Measurements from ENCODE around the gene FOXC2. TPM values are rescaled to one million over a fixed set of nuclear protein-coding genes. Genes with fewer than 3 reads are reported as not detected.

The FOXC2 gene
- total and polyA plus RNA-seq, 2 donors (not counting 1 experiment from before 2014, with no cell fraction given): 0.50 to 1.1 TPM

- no peak overlapping the region for H3K4me3 ChIP-seq (replicated peaks in 1 of 4; ENCODE audit: control extremely low read depth in 1 of 4, insufficient read depth in 1 of 4, low read depth in 3 of 4, low read length in 4 of 4)
- no peaks in the 10 kb centered on the region for H3K27me3 ChIP-seq (ENCODE audit: control insufficient read depth, insufficient read depth, low read length)
- no peak overlapping the region for H2AFZ ChIP-seq (ENCODE audit: low read length)
These were observed 44.3 kb downstream of the FOXC2 start for GRCh38 chr16:86610779-86611524.

GRCh38 chr16:86611525-86611855, 44.9 kb downstream of the FOXC2 start:
- TF ChIP-seq CTCF (conservative IDR thresholded peaks at IDR 0.05 in 1 of 2, IDR thresholded peaks at IDR 0.05 in 1 of 2; ENCODE audit: low read depth in 1 of 2, low read length in 2 of 2) (no peak), EZH2 (IDR thresholded peaks at IDR 0.05; ENCODE audit: low read length, missing control alignments) (no peak)
- DNase-seq (ENCODE audit: low read depth in 2 of 2): peak in 1 of 2 donors; percentile 98
- Histone ChIP-seq H3K27me3 (ENCODE audit: control insufficient read depth, insufficient read depth, low read length) (no peaks in the 10 kb centered on the region), H3K4me1 (ENCODE audit: control insufficient read depth, extremely low read depth, insufficient read depth, low read length) (peaks cover 32% of the 10 kb centered on the region), H3K79me2 (ENCODE audit: control insufficient read depth, insufficient read depth, low read length) (no peaks in the 10 kb centered on the region), H3K36me3 (ENCODE audit: control insufficient read depth, insufficient read depth, low read length) (no peaks in the 10 kb centered on the region), H3K4me3 (replicated peaks in 1 of 4; ENCODE audit: control extremely low read depth in 1 of 4, insufficient read depth in 1 of 4, low read depth in 3 of 4, low read length in 4 of 4) (no peak overlapping the region), H3K9ac (ENCODE audit: insufficient read depth, low read length) (peak overlapping the region; percentile 24), H4K20me1 (ENCODE audit: control insufficient read depth, extremely low read depth, insufficient read depth, low read length) (no peaks in the 10 kb centered on the region), H3K4me2 (ENCODE audit: extremely low read depth, insufficient read depth, low read length) (peak overlapping the region; percentile 30), H3K27ac (ENCODE audit: insufficient read depth, low read length) (peak overlapping the region; percentile 44), H3K9me3 (ENCODE audit: control insufficient read depth, insufficient read depth, low read depth, low read length) (no peaks in the 10 kb centered on the region), H2AFZ (ENCODE audit: low read length) (no peak overlapping the region)

More at GRCh38 chr16:86610779-86611524, 44.3 kb downstream of the FOXC2 start:
- no peak for DNase-seq (ENCODE audit: low read depth in 2 of 2)
- TF ChIP-seq EZH2 (IDR thresholded peaks at IDR 0.05; ENCODE audit: low read length, missing control alignments) (no peak), CTCF (conservative IDR thresholded peaks at IDR 0.05 in 1 of 2, IDR thresholded peaks at IDR 0.05 in 1 of 2; ENCODE audit: low read depth in 1 of 2, low read length in 2 of 2) (no peak)
- Histone ChIP-seq H3K4me1 (ENCODE audit: control insufficient read depth, extremely low read depth, insufficient read depth, low read length) (peaks cover 32% of the 10 kb centered on the region), H3K79me2 (ENCODE audit: control insufficient read depth, insufficient read depth, low read length) (no peaks in the 10 kb centered on the region), H3K27ac (ENCODE audit: insufficient read depth, low read length) (peak overlapping the region; percentile 44), H3K4me2 (ENCODE audit: extremely low read depth, insufficient read depth, low read length) (peak overlapping the region; percentile 30), H3K9me3 (ENCODE audit: control insufficient read depth, insufficient read depth, low read depth, low read length) (no peaks in the 10 kb centered on the region), H3K9ac (ENCODE audit: insufficient read depth, low read length) (peak overlapping the region; percentile 24), H3K36me3 (ENCODE audit: control insufficient read depth, insufficient read depth, low read length) (no peaks in the 10 kb centered on the region), H4K20me1 (ENCODE audit: control insufficient read depth, extremely low read depth, insufficient read depth, low read length) (no peaks in the 10 kb centered on the region)

DNA sequence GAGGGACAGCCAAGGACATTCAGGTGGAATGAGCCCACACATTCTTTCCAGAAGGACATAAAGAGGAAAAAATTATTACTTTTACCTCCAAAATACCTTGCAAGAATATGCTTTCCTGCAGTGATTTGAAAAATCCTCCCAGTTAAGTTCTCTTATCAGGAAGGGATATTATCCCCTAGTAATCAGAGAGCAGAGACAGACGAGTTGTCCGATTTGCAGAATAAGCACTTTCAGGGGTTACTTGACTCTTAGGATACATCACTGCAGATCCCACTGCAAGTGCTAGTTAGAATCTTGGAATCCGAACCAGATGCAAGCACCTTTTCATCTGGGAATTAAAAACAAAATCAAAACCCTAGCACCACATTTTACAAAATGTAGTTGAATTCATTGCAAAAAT, 45.3 kb downstream of the FOXC2 start:
- H2AFZ ChIP-seq (ENCODE audit: low read length): no peak overlapping the region
- TF ChIP-seq EZH2 (IDR thresholded peaks at IDR 0.05; ENCODE audit: low read length, missing control alignments): no peak
- no peak for TF ChIP-seq CTCF (conservative IDR thresholded peaks at IDR 0.05 in 1 of 2, IDR thresholded peaks at IDR 0.05 in 1 of 2; ENCODE audit: low read depth in 1 of 2, low read length in 2 of 2)

More for the DNA sequence above, 45.3 kb downstream of the FOXC2 start:
- Histone ChIP-seq H3K9ac (ENCODE audit: insufficient read depth, low read length) (no peak overlapping the region), H3K27me3 (ENCODE audit: control insufficient read depth, insufficient read depth, low read length) (no peaks in the 10 kb centered on the region), H3K9me3 (ENCODE audit: control insufficient read depth, insufficient read depth, low read depth, low read length) (no peaks in the 10 kb centered on the region), H3K36me3 (ENCODE audit: control insufficient read depth, insufficient read depth, low read length) (no peaks in the 10 kb centered on the region), H3K4me2 (ENCODE audit: extremely low read depth, insufficient read depth, low read length) (peak overlapping the region; percentile 48), H4K20me1 (ENCODE audit: control insufficient read depth, extremely low read depth, insufficient read depth, low read length) (no peaks in the 10 kb centered on the region), H3K27ac (ENCODE audit: insufficient read depth, low read length) (peak overlapping the region; percentile 44), H3K4me3 (replicated peaks in 1 of 4; ENCODE audit: control extremely low read depth in 1 of 4, insufficient read depth in 1 of 4, low read depth in 3 of 4, low read length in 4 of 4) (no peak overlapping the region), H3K4me1 (ENCODE audit: control insufficient read depth, extremely low read depth, insufficient read depth, low read length) (peaks cover 32% of the 10 kb centered on the region), H3K79me2 (ENCODE audit: control insufficient read depth, insufficient read depth, low read length) (no peaks in the 10 kb centered on the region)
- no peak for DNase-seq (ENCODE audit: low read depth in 2 of 2)
